Measurements from ENCODE around the gene ECE1.

DNA sequence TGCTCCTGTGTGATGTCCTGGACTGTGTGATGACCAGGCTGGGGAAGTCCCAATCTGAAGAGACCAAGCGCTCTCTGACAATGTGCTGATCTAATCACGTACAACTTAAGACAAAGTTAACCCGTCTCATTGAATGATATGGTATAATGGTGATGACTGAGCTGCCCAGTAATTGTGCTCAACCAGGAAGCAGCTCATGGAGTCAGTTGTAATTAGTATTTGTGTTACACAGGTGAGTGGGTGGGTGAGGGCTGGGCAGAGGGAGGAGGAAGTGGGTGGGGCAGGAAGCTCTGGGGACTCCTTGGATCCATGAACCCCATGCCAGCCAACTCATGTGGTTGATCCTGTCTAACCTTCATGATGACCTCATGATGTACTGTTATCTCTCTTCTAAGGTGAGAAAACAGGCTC lies 8.7 kb upstream of the ECE1 start:
- TF ChIP-seq, protein P1, sequence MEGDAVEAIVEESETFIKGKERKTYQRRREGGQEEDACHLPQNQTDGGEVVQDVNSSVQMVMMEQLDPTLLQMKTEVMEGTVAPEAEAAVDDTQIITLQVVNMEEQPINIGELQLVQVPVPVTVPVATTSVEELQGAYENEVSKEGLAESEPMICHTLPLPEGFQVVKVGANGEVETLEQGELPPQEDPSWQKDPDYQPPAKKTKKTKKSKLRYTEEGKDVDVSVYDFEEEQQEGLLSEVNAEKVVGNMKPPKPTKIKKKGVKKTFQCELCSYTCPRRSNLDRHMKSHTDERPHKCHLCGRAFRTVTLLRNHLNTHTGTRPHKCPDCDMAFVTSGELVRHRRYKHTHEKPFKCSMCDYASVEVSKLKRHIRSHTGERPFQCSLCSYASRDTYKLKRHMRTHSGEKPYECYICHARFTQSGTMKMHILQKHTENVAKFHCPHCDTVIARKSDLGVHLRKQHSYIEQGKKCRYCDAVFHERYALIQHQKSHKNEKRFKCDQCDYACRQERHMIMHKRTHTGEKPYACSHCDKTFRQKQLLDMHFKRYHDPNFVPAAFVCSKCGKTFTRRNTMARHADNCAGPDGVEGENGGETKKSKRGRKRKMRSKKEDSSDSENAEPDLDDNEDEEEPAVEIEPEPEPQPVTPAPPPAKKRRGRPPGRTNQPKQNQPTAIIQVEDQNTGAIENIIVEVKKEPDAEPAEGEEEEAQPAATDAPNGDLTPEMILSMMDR (IDR thresholded peaks at IDR 0.05; ENCODE audit: low read length): no peak
- no peak for TF ChIP-seq EZH2 (IDR thresholded peaks at IDR 0.05; ENCODE audit: borderline replicate concordance, low read length)
